Neural cell (in vitro differentiated cells): Measurements from ENCODE around the gene RFTN1. TPM values are rescaled to one million over a fixed set of nuclear protein-coding genes. Genes with fewer than 3 reads are reported as not detected.

Experiments used
- H2AFZ ChIP-seq: fragments of 200-600, 300-800 bp; sonication (generic), shearing (Covaris generic); 2 replicates; pipeline ENCODE4 v1.6.0; 2014; ENCODE audit warnings: low read depth, mild to moderate bottlenecking, antibody characterized with exemption, low read length, moderate library complexity
- H3F3A ChIP-seq: fragments of 200-600 bp; shearing (Covaris generic); 2 replicates; pipeline ENCODE4 v1.6.1; 2016; ENCODE audit warnings: mild to moderate bottlenecking, moderate library complexity, mixed read lengths, antibody characterized with exemption, low read length; ENCODE audit not compliant: insufficient read depth, poor library complexity, severe bottlenecking
- H3K27ac ChIP-seq: fragments of 200-600, 300-800 bp; sonication (generic), shearing (Covaris generic); 2 replicates; pipeline ENCODE4 v1.5.1; 2014; ENCODE audit warnings: mild to moderate bottlenecking, low read length, moderate library complexity
- H3K27me3 ChIP-seq: fragments of 300-800, 200-600 bp; sonication (generic), shearing (Covaris generic); 2 replicates; pipeline ENCODE4 v1.6.0; 2014; ENCODE audit warnings: mild to moderate bottlenecking, low read depth, low read length, moderate library complexity; ENCODE audit not compliant: insufficient read depth
- H3K36me3 ChIP-seq: fragments of 300-800, 200-600 bp; sonication (generic), shearing (Covaris generic); 2 replicates; pipeline ENCODE4 v1.5.1; 2014; ENCODE audit warnings: mild to moderate bottlenecking, antibody characterized with exemption, low read length, moderate library complexity; ENCODE audit not compliant: insufficient read depth
- H3K4me2 ChIP-seq: fragments of 300-800, 200-600 bp; sonication (generic), shearing (Covaris generic); 2 replicates; pipeline ENCODE4 v1.6.0; 2014; ENCODE audit warnings: mild to moderate bottlenecking, low read length
- H3K4me3 ChIP-seq: fragments of 300-800, 200-600 bp; sonication (generic), shearing (Covaris generic); 2 replicates; pipeline ENCODE4 v1.5.1; 2014; ENCODE audit warnings: mild to moderate bottlenecking, low read length, moderate library complexity
- H3K79me2 ChIP-seq: fragments of 200-600 bp; shearing (Covaris generic); replicated peaks from 2 replicates; pipeline ENCODE4 v1.6.0; 2014; ENCODE audit warnings: mild to moderate bottlenecking, low read length, moderate library complexity; ENCODE audit not compliant: insufficient read depth
- H3K9ac ChIP-seq: fragments of 300-800, 200-600 bp; sonication (generic), shearing (Covaris generic); 2 replicates; pipeline ENCODE4 v1.6.1; 2016; ENCODE audit warnings: mild to moderate bottlenecking, low read length, mixed read lengths
- H3K9me2 ChIP-seq: fragments of 200-600 bp; shearing (Covaris generic); 2 replicates; pipeline ENCODE4 v1.6.1; 2016; ENCODE audit warnings: mild to moderate bottlenecking, low read length, mixed read lengths; ENCODE audit not compliant: insufficient read depth
- H3K9me3 ChIP-seq: fragments of 200-600, 300-800 bp; sonication (generic), shearing (Covaris generic); 2 replicates; pipeline ENCODE4 v1.6.1; 2016; ENCODE audit warnings: mild to moderate bottlenecking, mixed run types, low read length, moderate library complexity, mixed read lengths
- H4K20me1 ChIP-seq: fragments of 200-600 bp; shearing (Covaris generic); 2 replicates; pipeline ENCODE4 v1.6.1; 2016; ENCODE audit warnings: mild to moderate bottlenecking, mixed run types; ENCODE audit not compliant: insufficient read depth
- EP300 ChIP-seq: fragments of 450-650 bp; conservative IDR thresholded peaks from 2 replicates; pipeline ENCODE4 v1.6.1; 2014; ENCODE audit warnings: antibody characterized with exemption, mild to moderate bottlenecking, moderate library complexity; ENCODE audit not compliant: poor library complexity, severe bottlenecking
- EZH2 ChIP-seq: fragments of 200-600, 300-800 bp; shearing (Covaris generic), sonication (generic); IDR thresholded peaks from 2 replicates; pipeline ENCODE4 v1.6.1; 2014; ENCODE audit warnings: antibody characterized with exemption, low read length, borderline replicate concordance, mild to moderate bottlenecking; ENCODE audit not compliant: insufficient read depth, poor library complexity, severe bottlenecking
- MXI1 ChIP-seq: fragments of 450-650 bp; conservative IDR thresholded peaks from 2 replicates; pipeline ENCODE4 v1.6.1; 2014; ENCODE audit warnings: antibody characterized with exemption, mild to moderate bottlenecking; ENCODE audit not compliant: poor library complexity, severe bottlenecking
- POLR2AphosphoS5 ChIP-seq: IDR thresholded peaks from 2 replicates; pipeline ENCODE4 v1.6.1; 2012
- RAD21 ChIP-seq: fragments of 450-650 bp; conservative IDR thresholded peaks from 2 replicates; pipeline ENCODE4 v1.6.1; 2014; ENCODE audit warnings: antibody characterized with exemption, mild to moderate bottlenecking, moderate library complexity
- REST ChIP-seq: IDR thresholded peaks from 2 replicates; pipeline ENCODE4 v1.6.1; 2012; ENCODE audit warnings: borderline replicate concordance
- SMC3 ChIP-seq: fragments of 450-650 bp; conservative IDR thresholded peaks from 2 replicates; pipeline ENCODE4 v1.6.1; 2014; ENCODE audit warnings: antibody characterized with exemption, mild to moderate bottlenecking, moderate library complexity; ENCODE audit not compliant: poor library complexity
- TAF1 ChIP-seq: IDR thresholded peaks from 2 replicates; pipeline ENCODE4 v1.6.1; 2012; ENCODE audit warnings: low read depth
- polyA plus RNA-seq: library from polyadenylated mRNA; depleted of rRNA; stranded (reverse); fragments of >200 nt; gene quantifications from 2 replicates; pipeline ENCODE4 v1.2.3, GENCODE V29; 2014
- TF ChIP-seq, protein P1 (sequence below): fragments of 450-650 bp; IDR thresholded peaks from 2 replicates; pipeline ENCODE4 v1.5.1; 2014; ENCODE audit warnings: antibody characterized with exemption, mild to moderate bottlenecking, moderate library complexity; ENCODE audit not compliant: poor library complexity, severe bottlenecking

Gene RFTN1
- polyA plus RNA-seq, 1 donor from 2014 or later: 36.8 TPM

DNA sequence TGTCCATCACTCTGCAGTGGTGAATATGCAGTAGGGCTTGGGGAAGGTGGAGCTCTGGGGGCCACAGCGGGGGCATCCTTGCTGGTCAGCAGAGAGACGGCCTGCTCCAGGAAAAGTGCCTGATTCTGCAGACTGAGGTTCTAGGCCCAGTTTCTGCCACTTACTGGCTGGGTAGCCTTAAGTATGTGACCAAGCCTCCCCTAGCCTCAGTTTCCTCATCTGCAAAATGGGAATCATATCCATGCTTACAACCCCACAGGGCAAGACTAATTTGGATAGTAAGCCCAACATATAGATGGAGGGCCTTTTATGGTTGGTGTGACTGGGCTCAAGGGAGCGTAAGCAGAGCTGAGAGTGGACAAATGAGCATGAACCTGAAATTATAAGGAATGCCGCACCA is 187.6 kb downstream of the RFTN1 start:
- Histone ChIP-seq H4K20me1 (no peaks in the 10 kb centered on the region), H3K9ac (no peak overlapping the region), H3K9me3 (no peaks in the 10 kb centered on the region), H3K27me3 (no peaks in the 10 kb centered on the region), H3K36me3 (no peaks in the 10 kb centered on the region), H3K4me3 (no peak overlapping the region), H3K4me2 (no peak overlapping the region), H3F3A (peaks cover 5% of the 10 kb centered on the region), H3K9me2 (no peaks in the 10 kb centered on the region), H3K79me2 (no peaks in the 10 kb centered on the region), H3K27ac (no peak overlapping the region), H2AFZ (no peak overlapping the region)
- TF ChIP-seq RAD21 (no peak), EZH2 (no peak)

- peaks cover under 1% of the 10 kb centered on the region for H3F3A ChIP-seq
- H3K9ac ChIP-seq: no peak overlapping the region
- no peak overlapping the region for H3K27ac ChIP-seq
- no peaks in the 10 kb centered on the region for H3K79me2 ChIP-seq
- H3K9me3 ChIP-seq: no peaks in the 10 kb centered on the region
- no peaks in the 10 kb centered on the region for H3K36me3 ChIP-seq
- H4K20me1 ChIP-seq: no peaks in the 10 kb centered on the region
- no peaks in the 10 kb centered on the region for H3K9me2 ChIP-seq
- TF ChIP-seq EP300: no peak
- TF ChIP-seq, protein P1, sequence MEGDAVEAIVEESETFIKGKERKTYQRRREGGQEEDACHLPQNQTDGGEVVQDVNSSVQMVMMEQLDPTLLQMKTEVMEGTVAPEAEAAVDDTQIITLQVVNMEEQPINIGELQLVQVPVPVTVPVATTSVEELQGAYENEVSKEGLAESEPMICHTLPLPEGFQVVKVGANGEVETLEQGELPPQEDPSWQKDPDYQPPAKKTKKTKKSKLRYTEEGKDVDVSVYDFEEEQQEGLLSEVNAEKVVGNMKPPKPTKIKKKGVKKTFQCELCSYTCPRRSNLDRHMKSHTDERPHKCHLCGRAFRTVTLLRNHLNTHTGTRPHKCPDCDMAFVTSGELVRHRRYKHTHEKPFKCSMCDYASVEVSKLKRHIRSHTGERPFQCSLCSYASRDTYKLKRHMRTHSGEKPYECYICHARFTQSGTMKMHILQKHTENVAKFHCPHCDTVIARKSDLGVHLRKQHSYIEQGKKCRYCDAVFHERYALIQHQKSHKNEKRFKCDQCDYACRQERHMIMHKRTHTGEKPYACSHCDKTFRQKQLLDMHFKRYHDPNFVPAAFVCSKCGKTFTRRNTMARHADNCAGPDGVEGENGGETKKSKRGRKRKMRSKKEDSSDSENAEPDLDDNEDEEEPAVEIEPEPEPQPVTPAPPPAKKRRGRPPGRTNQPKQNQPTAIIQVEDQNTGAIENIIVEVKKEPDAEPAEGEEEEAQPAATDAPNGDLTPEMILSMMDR: no peak
- no peak for TF ChIP-seq MXI1
- no peak overlapping the region for H3K4me2 ChIP-seq
- H2AFZ ChIP-seq: no peak overlapping the region
- no peaks in the 10 kb centered on the region for H3K27me3 ChIP-seq
- H3K4me3 ChIP-seq: no peak overlapping the region
These were observed 189.8 kb downstream of the RFTN1 start for GRCh38 chr3:16323737-16324136.

GRCh38 chr3:16322189-16322588 is 191.3 kb downstream of the RFTN1 start:
- no peak overlapping the region for H2AFZ ChIP-seq
- no peaks in the 10 kb centered on the region for H3K27me3 ChIP-seq
- H3K9me3 ChIP-seq: no peaks in the 10 kb centered on the region
- H3K27ac ChIP-seq: no peak overlapping the region
- no peak overlapping the region for H3K4me3 ChIP-seq
- no peaks in the 10 kb centered on the region for H4K20me1 ChIP-seq
- TF ChIP-seq REST (no peak), EP300 (no peak), SMC3 (no peak), RAD21 (no peak), EZH2 (no peak), MXI1 (no peak), POLR2AphosphoS5 (no peak), TAF1 (no peak)
- TF ChIP-seq, protein P1: no peak
- no peaks in the 10 kb centered on the region for H3F3A ChIP-seq
- H3K79me2 ChIP-seq: no peaks in the 10 kb centered on the region
- H3K36me3 ChIP-seq: no peaks in the 10 kb centered on the region
- no peaks in the 10 kb centered on the region for H3K9me2 ChIP-seq
- H3K4me2 ChIP-seq: no peak overlapping the region
- H3K9ac ChIP-seq: no peak overlapping the region
